Astrocyte (in vitro differentiated cells and primary cell): Measurements from ENCODE around the gene PRRC2C.

ENCODE experiments used
- EZH2 ChIP-seq: IDR thresholded peaks from 2 replicates; pipeline ENCODE4 v1.6.1; 2012; ENCODE audit warnings: mild to moderate bottlenecking, low read length, inconsistent platforms; ENCODE audit not compliant: insufficient read depth
- TF ChIP-seq, protein P1 (sequence below): IDR thresholded peaks from 2 replicates; pipeline ENCODE4 v1.5.1; 2011; ENCODE audit warnings: low read depth, mild to moderate bottlenecking, inconsistent platforms, low read length, moderate library complexity; ENCODE audit not compliant: insufficient read depth

DNA sequence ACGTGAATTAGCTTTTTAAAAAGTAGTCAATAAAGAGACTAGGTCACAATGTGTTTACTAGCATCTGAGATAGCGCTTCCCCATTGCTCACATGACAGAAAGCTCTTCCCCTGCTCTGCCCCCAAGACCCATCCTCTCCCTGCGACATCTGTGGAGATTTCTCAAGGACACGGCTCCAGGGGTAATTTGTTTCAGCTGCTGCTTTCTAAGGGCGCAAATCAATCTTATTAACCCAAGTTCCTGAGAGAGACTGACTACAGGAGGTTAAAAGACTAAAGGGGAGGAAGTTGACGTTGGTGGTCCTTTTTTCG lies 136.8 kb downstream of the PRRC2C start, which contains the start of gene MYOCOS:
- TF ChIP-seq, protein P1, sequence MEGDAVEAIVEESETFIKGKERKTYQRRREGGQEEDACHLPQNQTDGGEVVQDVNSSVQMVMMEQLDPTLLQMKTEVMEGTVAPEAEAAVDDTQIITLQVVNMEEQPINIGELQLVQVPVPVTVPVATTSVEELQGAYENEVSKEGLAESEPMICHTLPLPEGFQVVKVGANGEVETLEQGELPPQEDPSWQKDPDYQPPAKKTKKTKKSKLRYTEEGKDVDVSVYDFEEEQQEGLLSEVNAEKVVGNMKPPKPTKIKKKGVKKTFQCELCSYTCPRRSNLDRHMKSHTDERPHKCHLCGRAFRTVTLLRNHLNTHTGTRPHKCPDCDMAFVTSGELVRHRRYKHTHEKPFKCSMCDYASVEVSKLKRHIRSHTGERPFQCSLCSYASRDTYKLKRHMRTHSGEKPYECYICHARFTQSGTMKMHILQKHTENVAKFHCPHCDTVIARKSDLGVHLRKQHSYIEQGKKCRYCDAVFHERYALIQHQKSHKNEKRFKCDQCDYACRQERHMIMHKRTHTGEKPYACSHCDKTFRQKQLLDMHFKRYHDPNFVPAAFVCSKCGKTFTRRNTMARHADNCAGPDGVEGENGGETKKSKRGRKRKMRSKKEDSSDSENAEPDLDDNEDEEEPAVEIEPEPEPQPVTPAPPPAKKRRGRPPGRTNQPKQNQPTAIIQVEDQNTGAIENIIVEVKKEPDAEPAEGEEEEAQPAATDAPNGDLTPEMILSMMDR, result no peak
- TF ChIP-seq EZH2, result no peak
